H9 (cell line): ENCODE data around the gene RERE. TPM values are rescaled to one million over a fixed set of nuclear protein-coding genes. Genes with fewer than 3 reads are reported as not detected.

Experiments used
- DNase-seq: peaks from one replicate; pipeline ENCODE4 v3.0.0-alpha.2; 2017
- H2AFZ ChIP-seq: one replicate; pipeline ENCODE4 v1.6.1; 2013; ENCODE audit warnings: mild to moderate bottlenecking, low read length, control low read depth, moderate library complexity
- H2AK5ac ChIP-seq: 2 replicates; pipeline ENCODE4 v1.6.1; 2013; ENCODE audit warnings: low read length, control low read depth, mixed read lengths; ENCODE audit not compliant: insufficient read length
- H2BK120ac ChIP-seq: one replicate; pipeline ENCODE4 v1.6.1; 2013; ENCODE audit warnings: low read depth, mild to moderate bottlenecking, low read length, control low read depth, inconsistent platforms; ENCODE audit not compliant: poor library complexity, severe bottlenecking
- H2BK12ac ChIP-seq: 2 replicates; pipeline ENCODE4 v1.6.1; 2013; ENCODE audit warnings: low read length, control low read depth, mixed read lengths, low read depth; ENCODE audit not compliant: insufficient read length
- H2BK15ac ChIP-seq: 2 replicates; pipeline ENCODE4 v1.6.1; 2013; ENCODE audit warnings: low read depth, low read length, control low read depth
- H2BK20ac ChIP-seq: one replicate; pipeline ENCODE4 v1.6.1; 2013; ENCODE audit warnings: low read depth, mild to moderate bottlenecking, low read length, control low read depth, inconsistent platforms; ENCODE audit not compliant: poor library complexity, severe bottlenecking
- H2BK5ac ChIP-seq: 2 replicates; pipeline ENCODE4 v1.6.1; 2013; ENCODE audit warnings: low read length, control low read depth, mixed read lengths; ENCODE audit not compliant: insufficient read length
- H3K14ac ChIP-seq: 2 replicates; pipeline ENCODE4 v1.6.1; 2013; ENCODE audit warnings: low read length, control low read depth; ENCODE audit not compliant: insufficient read depth
- H3K18ac ChIP-seq: 2 replicates; pipeline ENCODE4 v1.6.1; 2013; ENCODE audit warnings: low read depth, mild to moderate bottlenecking, mixed read lengths, low read length, control low read depth; ENCODE audit not compliant: insufficient read length
- H3K23ac ChIP-seq: 2 replicates; pipeline ENCODE4 v1.6.1; 2013; ENCODE audit warnings: low read length, control low read depth, mixed read lengths, low read depth; ENCODE audit not compliant: insufficient read length
- H3K23me2 ChIP-seq: 2 replicates; pipeline ENCODE4 v1.6.1; 2013; ENCODE audit warnings: low read depth, mild to moderate bottlenecking, mixed read lengths, low read length, control low read depth; ENCODE audit not compliant: insufficient read length, poor library complexity, severe bottlenecking
- H3K27ac ChIP-seq: 2 replicates; pipeline ENCODE4 v1.5.1; 2013; ENCODE audit warnings: low read length, control low read depth, mixed read lengths, low read depth; ENCODE audit not compliant: insufficient read length
- H3K27me3 ChIP-seq: 2 replicates; pipeline ENCODE4 v1.6.1; 2013; ENCODE audit warnings: low read length, control low read depth, inconsistent platforms; ENCODE audit not compliant: insufficient read depth
- H3K4ac ChIP-seq: 2 replicates; pipeline ENCODE4 v1.6.1; 2013; ENCODE audit warnings: low read depth, mild to moderate bottlenecking, control low read depth, inconsistent platforms, low read length, moderate library complexity
- H3K4me1 ChIP-seq: 2 replicates; pipeline ENCODE4 v1.6.1; 2013; ENCODE audit warnings: low read length, control low read depth, inconsistent platforms; ENCODE audit not compliant: insufficient read depth
- H3K4me2 ChIP-seq: 2 replicates; pipeline ENCODE4 v1.6.1; 2013; ENCODE audit warnings: low read length, control low read depth, mixed read lengths; ENCODE audit not compliant: insufficient read length, insufficient read depth
- H3K56ac ChIP-seq: 2 replicates; pipeline ENCODE4 v1.6.1; 2013; ENCODE audit warnings: low read depth, mild to moderate bottlenecking, mixed read lengths, low read length, control low read depth; ENCODE audit not compliant: insufficient read length
- H3K79me1 ChIP-seq: 2 replicates; pipeline ENCODE4 v1.6.1; 2013; ENCODE audit warnings: low read depth, mild to moderate bottlenecking, moderate library complexity, low read length, control low read depth, inconsistent platforms; ENCODE audit not compliant: insufficient read depth, poor library complexity, severe bottlenecking
- H3K79me2 ChIP-seq: 2 replicates; pipeline ENCODE4 v1.6.1; 2013; ENCODE audit warnings: low read length, control low read depth, inconsistent platforms; ENCODE audit not compliant: insufficient read depth
- H3K9ac ChIP-seq: 2 replicates; pipeline ENCODE4 v1.6.1; 2013; ENCODE audit warnings: low read length, control low read depth, mixed read lengths; ENCODE audit not compliant: insufficient read length; ENCODE audit errors: extremely low read depth
- H3K9me3 ChIP-seq: one replicate; pipeline ENCODE4 v1.6.1; 2013; ENCODE audit warnings: low read depth, low read length, inconsistent platforms; ENCODE audit not compliant: control insufficient read depth
- H3T11ph ChIP-seq: one replicate; pipeline ENCODE4 v1.6.1; 2013; ENCODE audit warnings: mild to moderate bottlenecking, low read length, control low read depth, inconsistent platforms
- H4K20me1 ChIP-seq: one replicate; pipeline ENCODE4 v1.6.1; 2013; ENCODE audit not compliant: control insufficient read depth, insufficient read length, insufficient read depth
- H4K5ac ChIP-seq: 2 replicates; pipeline ENCODE4 v1.6.1; 2013; ENCODE audit warnings: low read depth, mild to moderate bottlenecking, mixed read lengths, low read length, control low read depth; ENCODE audit not compliant: insufficient read length
- H4K8ac ChIP-seq: replicated peaks from 2 replicates; pipeline ENCODE4 v1.6.1; 2013; ENCODE audit warnings: low read length, control low read depth, mixed read lengths, low read depth; ENCODE audit not compliant: insufficient read length
- H4K91ac ChIP-seq: 2 replicates; pipeline ENCODE4 v1.6.1; 2013; ENCODE audit warnings: low read depth, mild to moderate bottlenecking, moderate library complexity, mixed read lengths, low read length, control low read depth; ENCODE audit not compliant: insufficient read length
- H3K27ac Mint-ChIP-seq, 3 experiments: 2 replicates in 2 of 3; 3 replicates in 1 of 3; pipeline ENCODE4 v1.8.0; 2020 to 2021; ENCODE audit warnings: mixed read lengths in 3 of 3, mild to moderate bottlenecking in 1 of 3, moderate library complexity in 1 of 3
- H3K27me3 Mint-ChIP-seq: 2 replicates; pipeline ENCODE4 v1.8.0; 2021; ENCODE audit warnings: low read depth, mild to moderate bottlenecking, moderate library complexity, mixed read lengths
- H3K36me3 Mint-ChIP-seq, 3 experiments: 2 replicates in 2 of 3; 3 replicates in 1 of 3; pipeline ENCODE4 v1.8.0; 2020 to 2021; ENCODE audit warnings: low read depth in 3 of 3, mixed read lengths in 3 of 3; ENCODE audit not compliant: insufficient read depth in 1 of 3
- H3K4me1 Mint-ChIP-seq, 2 experiments: 2 replicates each; pipeline ENCODE4 v1.8.0; 2020; ENCODE audit warnings: mixed read lengths in 2 of 2
- H3K4me3 Mint-ChIP-seq, 2 experiments: 2 replicates in 1 of 2; 3 replicates in 1 of 2; pipeline ENCODE4 v1.8.0; 2020 to 2021; ENCODE audit warnings: mild to moderate bottlenecking in 2 of 2, mixed read lengths in 2 of 2, moderate library complexity in 1 of 2
- H3K9me3 Mint-ChIP-seq, 2 experiments: 2 replicates in 1 of 2; 3 replicates in 1 of 2; pipeline ENCODE4 v1.8.0; 2020; ENCODE audit warnings: mild to moderate bottlenecking in 2 of 2, mixed read lengths in 2 of 2, moderate library complexity in 1 of 2
- WGBS: extraction: QIAGEN DNeasy Blood & Tissue Kit; methylation state at CpG from one replicate; pipeline ENCODE4 v1.1.7; 2013; ENCODE audit warnings: missing lambda C conversion rate, low lambda C conversion rate, mixed read lengths; ENCODE audit not compliant: insufficient read length; ENCODE audit errors: extremely low coverage; 5-methylcytosine and 5-hydroxymethylcytosine counted together
- total RNA-seq: library from RNA; stranded (reverse); gene quantifications from 2 replicates; pipeline ENCODE4 v1.2.1, GENCODE V29; 2021
- TF ChIP-seq, protein P1 (sequence below): fragments of 200-600 bp; sonication (generic); conservative IDR thresholded peaks from 3 replicates; pipeline ENCODE4 v1.8.0; 2021; ENCODE audit warnings: antibody characterized with exemption, mild to moderate bottlenecking

RERE gene
- total RNA-seq, 1 experiment from 2014 or later, result 103 TPM

DNA sequence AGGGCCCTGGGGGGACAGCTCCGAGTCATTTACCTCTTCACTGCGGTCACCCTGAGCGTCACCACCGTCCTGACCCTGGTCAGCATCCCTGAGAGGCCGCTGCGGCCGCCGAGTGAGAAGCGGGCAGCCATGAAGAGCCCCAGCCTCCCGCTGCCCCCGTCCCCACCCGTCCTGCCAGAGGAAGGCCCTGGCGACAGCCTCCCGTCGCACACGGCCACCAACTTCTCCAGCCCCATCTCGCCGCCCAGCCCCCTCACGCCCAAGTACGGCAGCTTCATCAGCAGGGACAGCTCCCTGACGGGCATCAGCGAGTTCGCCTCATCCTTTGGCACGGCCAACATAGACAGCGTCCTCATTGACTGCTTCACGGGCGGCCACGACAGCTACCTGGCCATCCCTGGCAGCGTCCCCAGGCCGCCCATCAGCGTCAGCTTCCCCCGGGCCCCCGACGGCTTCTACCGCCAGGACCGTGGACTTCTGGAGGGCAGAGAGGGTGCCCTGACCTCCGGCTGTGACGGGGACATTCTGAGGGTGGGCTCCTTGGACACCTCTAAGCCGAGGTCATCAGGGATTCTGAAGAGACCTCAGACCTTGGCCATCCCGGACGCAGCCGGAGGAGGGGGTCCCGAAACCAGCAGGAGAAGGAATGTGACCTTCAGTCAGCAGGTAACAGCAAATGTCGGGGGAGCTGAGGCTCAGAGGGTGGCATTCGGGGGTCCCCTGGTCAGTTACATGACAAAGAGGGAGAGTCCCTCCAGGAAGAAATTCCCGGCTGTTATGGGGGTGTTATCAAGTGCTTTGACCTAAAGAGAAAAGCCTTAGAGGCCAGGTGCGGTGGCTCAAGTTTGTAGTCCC lies 486.9 kb downstream of the RERE start:
- Histone ChIP-seq H3K4me2 (no peak overlapping the region), H3K79me2 (no peaks in the 10 kb centered on the region), H3K56ac (no peak overlapping the region), H3K9ac (no peak overlapping the region), H3K23me2 (no peaks in the 10 kb centered on the region), H3K18ac (no peak overlapping the region), H2AFZ (no peak overlapping the region), H4K5ac (no peak overlapping the region), H2BK120ac (no peak overlapping the region), H3T11ph (no peak overlapping the region), H4K20me1 (no peaks in the 10 kb centered on the region), H2AK5ac (no peak overlapping the region), H3K27ac (no peak overlapping the region), H4K91ac (no peak overlapping the region), H3K4me1 (no peaks in the 10 kb centered on the region), H2BK5ac (no peak overlapping the region), H3K9me3 (no peaks in the 10 kb centered on the region), H3K27me3 (no peaks in the 10 kb centered on the region), H3K14ac (no peak overlapping the region), H3K79me1 (no peaks in the 10 kb centered on the region), H3K23ac (no peak overlapping the region), H4K8ac (no peak overlapping the region), H2BK12ac (no peak overlapping the region), H2BK20ac (no peak overlapping the region), H2BK15ac (no peak overlapping the region), H3K4ac (no peak overlapping the region)
- Mint-ChIP-seq H3K27me3 (no peaks in the 10 kb centered on the region), H3K4me3 (no peak overlapping the region), H3K9me3 (no peaks in the 10 kb centered on the region; a peak in 1 of 5 replicates), H3K4me1 (no peaks in the 10 kb centered on the region), H3K36me3 (no peaks in the 10 kb centered on the region), H3K27ac (no peak overlapping the region)
- WGBS, result no CpG with 5 or more reads among the region's 47 CpGs
- TF ChIP-seq, protein P1, sequence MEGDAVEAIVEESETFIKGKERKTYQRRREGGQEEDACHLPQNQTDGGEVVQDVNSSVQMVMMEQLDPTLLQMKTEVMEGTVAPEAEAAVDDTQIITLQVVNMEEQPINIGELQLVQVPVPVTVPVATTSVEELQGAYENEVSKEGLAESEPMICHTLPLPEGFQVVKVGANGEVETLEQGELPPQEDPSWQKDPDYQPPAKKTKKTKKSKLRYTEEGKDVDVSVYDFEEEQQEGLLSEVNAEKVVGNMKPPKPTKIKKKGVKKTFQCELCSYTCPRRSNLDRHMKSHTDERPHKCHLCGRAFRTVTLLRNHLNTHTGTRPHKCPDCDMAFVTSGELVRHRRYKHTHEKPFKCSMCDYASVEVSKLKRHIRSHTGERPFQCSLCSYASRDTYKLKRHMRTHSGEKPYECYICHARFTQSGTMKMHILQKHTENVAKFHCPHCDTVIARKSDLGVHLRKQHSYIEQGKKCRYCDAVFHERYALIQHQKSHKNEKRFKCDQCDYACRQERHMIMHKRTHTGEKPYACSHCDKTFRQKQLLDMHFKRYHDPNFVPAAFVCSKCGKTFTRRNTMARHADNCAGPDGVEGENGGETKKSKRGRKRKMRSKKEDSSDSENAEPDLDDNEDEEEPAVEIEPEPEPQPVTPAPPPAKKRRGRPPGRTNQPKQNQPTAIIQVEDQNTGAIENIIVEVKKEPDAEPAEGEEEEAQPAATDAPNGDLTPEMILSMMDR, result no peak
- no peak for DNase-seq
